GM18505 (cell line): Measurements from ENCODE around the gene UBE2O.

ENCODE experiments used
- ATAC-seq: cut with Tn5 transposase; IDR thresholded peaks from one replicate; pipeline ENCODE4 v1.9.1; 2021; ENCODE audit not compliant: unreplicated experiment
- POLR2A ChIP-seq: IDR thresholded peaks from 4 replicates; pipeline ENCODE4 v1.6.1; 2011; ENCODE audit warnings: borderline replicate concordance; ENCODE audit not compliant: insufficient read depth, insufficient read length; ENCODE audit errors: extremely low read depth

UBE2O gene

GRCh38 chr17:76492123-76492988 is 39.4 kb upstream of the UBE2O start:
- peak; percentile 38 for ATAC-seq
- TF ChIP-seq POLR2A = peak; percentile 50

GRCh38 chr17:76491271-76492122 is 38.5 kb upstream of the UBE2O start:
- peak; percentile 3 for TF ChIP-seq POLR2A
- peak; percentile 4 for ATAC-seq

GRCh38 chr17:76490112-76490710 is 37.3 kb upstream of the UBE2O start:
- no peak for ATAC-seq
- TF ChIP-seq POLR2A = no peak

- no peak for ATAC-seq
- no peak for TF ChIP-seq POLR2A
Observed at GRCh38 chr17:76487451-76488192, 34.7 kb upstream of the UBE2O start.

- ATAC-seq = no peak
- TF ChIP-seq POLR2A = no peak
Observed at GRCh38 chr17:76485569-76485968, 32.6 kb upstream of the UBE2O start.

- no peak for ATAC-seq
- TF ChIP-seq POLR2A = no peak
Observed at GRCh38 chr17:76484228-76484725, 31.3 kb upstream of the UBE2O start.

- TF ChIP-seq POLR2A = peak; percentile 57
- ATAC-seq = peak; percentile 47
Observed at GRCh38 chr17:76481071-76481655, 28.2 kb upstream of the UBE2O start.

GRCh38 chr17:76480632-76481031 is 27.7 kb upstream of the UBE2O start:
- TF ChIP-seq POLR2A = no peak
- peak; percentile 12 for ATAC-seq

GRCh38 chr17:76479515-76480060 is 26.6 kb upstream of the UBE2O start:
- no peak for TF ChIP-seq POLR2A
- no peak for ATAC-seq

GRCh38 chr17:76478730-76479514 is 26.0 kb upstream of the UBE2O start:
- ATAC-seq = no peak
- no peak for TF ChIP-seq POLR2A

- ATAC-seq = no peak
- peak; percentile 2 for TF ChIP-seq POLR2A
Observed at GRCh38 chr17:76478097-76478496, 25.1 kb upstream of the UBE2O start.
